ENCODE measurements around the gene SPATS1. TPM values are rescaled to one million over a fixed set of nuclear protein-coding genes. Genes with fewer than 3 reads are reported as not detected.
"Not testable (repeated sequence)": the region's sequence is repeated elsewhere in the genome, so short reads cannot be mapped to it uniquely, and the experiment has no call there.

Gene SPATS1
- total RNA-seq, 4 donors from 2014 or later, result not detected

- peaks cover 0 to 51% (median 4%) of the 10 kb centered on the region in 4 donors for H3K4me1 ChIP-seq
- peaks cover 0 to 23% of the 10 kb centered on the region in 2 donors for H3K27me3 ChIP-seq
- no peaks in the 10 kb centered on the region for H3K36me3 ChIP-seq
- H3K27ac ChIP-seq, result peak overlapping the region in 1 of 4 donors; percentile 71
- TF ChIP-seq EP300 (IDR thresholded peaks at IDR 0.05) (peak in 1 of 2 donors; percentile 12), CTCF (IDR thresholded peaks at IDR 0.05) (no peak)
- peak in 1 of 2 donors; percentile 40 for DNase-seq (ENCODE audit: low spot score in 2 of 2)
- H3K9me3 ChIP-seq, result no peaks in the 10 kb centered on the region
- 50% methylated on average over 6 of the region's 6 CpGs for WGBS, 2 donors
- H3K4me3 ChIP-seq, result peak overlapping the region in 3 of 4 donors; percentile 1 to 42 (median 23)
Observed at GRCh38 chr6:44342052-44342451, 398 bp upstream of the SPATS1 start.

- H3K4me3 ChIP-seq; H3K36me3 ChIP-seq; H3K9me3 ChIP-seq; DNase-seq (ENCODE audit: low spot score in 2 of 2); H3K27ac ChIP-seq: not testable (repeated sequence)
- H3K4me1 ChIP-seq, result peaks cover 0 to 28% (median 4%) of the 10 kb centered on the region in 4 donors
- peaks cover 0 to 23% of the 10 kb centered on the region in 2 donors for H3K27me3 ChIP-seq
- 84 to 88% methylated on average over 4 of the region's 4 CpGs for WGBS, 2 donors
Observed at GRCh38 chr6:44346818-44347217, 4.4 kb downstream of the SPATS1 start.

GRCh38 chr6:44349904-44350649, 7.6 kb downstream of the SPATS1 start:
- Histone ChIP-seq H3K27me3 (peaks cover 0 to 4% of the 10 kb centered on the region in 2 donors), H3K4me3 (no peak overlapping the region), H3K36me3 (no peaks in the 10 kb centered on the region), H3K9me3 (no peaks in the 10 kb centered on the region), H3K4me1 (peaks cover 0 to 3% (median 0%) of the 10 kb centered on the region in 4 donors), H3K27ac (no peak overlapping the region)
- no peak for TF ChIP-seq EP300 (IDR thresholded peaks at IDR 0.05)
- WGBS, 2 donors, result 70 to 72% methylated on average over 6 of the region's 6 CpGs
- DNase-seq (ENCODE audit: low spot score in 2 of 2), result no peak

GRCh38 chr6:44350650-44350994, 8.2 kb downstream of the SPATS1 start:
- H3K27me3 ChIP-seq; H3K4me1 ChIP-seq; H3K36me3 ChIP-seq; H3K4me3 ChIP-seq; DNase-seq (ENCODE audit: low spot score in 2 of 2); H3K9me3 ChIP-seq; H3K27ac ChIP-seq: not testable (repeated sequence)
- 76 to 88% methylated on average over 4 of the region's 4 CpGs for WGBS, 2 donors

- no peaks in the 10 kb centered on the region for H3K4me1 ChIP-seq
- TF ChIP-seq CTCF (IDR thresholded peaks at IDR 0.05) (no peak), POLR2A (IDR thresholded peaks at IDR 0.05) (no peak), EP300 (IDR thresholded peaks at IDR 0.05) (no peak)
- WGBS, 2 donors, result 88 to 95% methylated on average over 4 of the region's 4 CpGs
- H3K9me3 ChIP-seq, result peaks cover 0 to 6% (median 0%) of the 10 kb centered on the region in 4 donors
- no peak overlapping the region for H3K27ac ChIP-seq
- H3K36me3 ChIP-seq, result no peaks in the 10 kb centered on the region
- H3K4me3 ChIP-seq, result no peak overlapping the region
- H3K27me3 ChIP-seq, result no peaks in the 10 kb centered on the region
- no peak for DNase-seq (ENCODE audit: low spot score in 2 of 2)
Observed at GRCh38 chr6:44352259-44352658, 9.8 kb downstream of the SPATS1 start.

- H3K4me3 ChIP-seq, result no peak overlapping the region
- H3K27ac ChIP-seq, result no peak overlapping the region
- DNase-seq (ENCODE audit: low spot score in 2 of 2), result no peak
- H3K36me3 ChIP-seq, result no peaks in the 10 kb centered on the region
- 61 to 69% methylated on average over 2 of the region's 2 CpGs for WGBS, 2 donors
- no peaks in the 10 kb centered on the region for H3K27me3 ChIP-seq
- peaks cover 0 to 6% (median 0%) of the 10 kb centered on the region in 4 donors for H3K9me3 ChIP-seq
- TF ChIP-seq POLR2A (IDR thresholded peaks at IDR 0.05) (no peak), EP300 (IDR thresholded peaks at IDR 0.05) (no peak), CTCF (IDR thresholded peaks at IDR 0.05) (no peak)
- H3K4me1 ChIP-seq, result no peaks in the 10 kb centered on the region
Observed at GRCh38 chr6:44353336-44353735, 10.9 kb downstream of the SPATS1 start.

Data from tibial nerve (tissue), 4 donors.